ENCODE measurements around the gene CHSY3. TPM values are rescaled to one million over a fixed set of nuclear protein-coding genes. Genes with fewer than 3 reads are reported as not detected.
"Not testable (repeated sequence)": the region's sequence is repeated elsewhere in the genome, so short reads cannot be mapped to it uniquely, and the experiment has no call there.

Gene CHSY3
- polyA plus RNA-seq, 4 donors = 0.33 to 2.0 TPM; not detected in 2

GRCh38 chr5:130189961-130190360 lies 285.7 kb downstream of the CHSY3 start:
- FAIRE-seq = no peak
- Histone ChIP-seq H3K27me3 (ENCODE audit: control insufficient read depth in 3 of 3, insufficient read depth in 3 of 3, low read length in 3 of 3) (no peaks in the 10 kb centered on the region), H3K36me3 (ENCODE audit: control insufficient read depth in 3 of 3, insufficient read depth in 2 of 3, low read depth in 1 of 3, low read length in 3 of 3) (no peaks in the 10 kb centered on the region), H3K27ac (ENCODE audit: low read depth in 1 of 3, low read length in 2 of 3) (no peak overlapping the region), H3K9me3 (ENCODE audit: control insufficient read depth in 2 of 2, insufficient read depth in 1 of 2, low read depth in 1 of 2, low read length in 1 of 2) (no peaks in the 10 kb centered on the region), H3K4me1 (ENCODE audit: control insufficient read depth in 3 of 3, insufficient read depth in 2 of 3, low read depth in 1 of 3, low read length in 2 of 3) (no peaks in the 10 kb centered on the region), H3K4me3 (ENCODE audit: low read depth in 1 of 3, low read length in 3 of 3) (no peak overlapping the region)
- WGBS, 3 donors = 81 to 90% (median 84%) methylated on average over 4 of the region's 4 CpGs
- no peak for DNase-seq

- FAIRE-seq (no peak), DNase-seq (no peak)
- Histone ChIP-seq H3K9me3 (ENCODE audit: control insufficient read depth in 2 of 2, insufficient read depth in 1 of 2, low read depth in 1 of 2, low read length in 1 of 2) (peaks cover 0 to 5% of the 10 kb centered on the region in 2 donors), H3K27ac (ENCODE audit: low read depth in 1 of 3, low read length in 2 of 3) (no peak overlapping the region), H3K4me3 (ENCODE audit: low read depth in 1 of 3, low read length in 3 of 3) (no peak overlapping the region), H3K27me3 (ENCODE audit: control insufficient read depth in 3 of 3, insufficient read depth in 3 of 3, low read length in 3 of 3) (no peaks in the 10 kb centered on the region), H3K36me3 (ENCODE audit: control insufficient read depth in 3 of 3, insufficient read depth in 2 of 3, low read depth in 1 of 3, low read length in 3 of 3) (no peaks in the 10 kb centered on the region), H3K4me1 (ENCODE audit: control insufficient read depth in 3 of 3, insufficient read depth in 2 of 3, low read depth in 1 of 3, low read length in 2 of 3) (no peaks in the 10 kb centered on the region)
- WGBS, 3 donors = 47 to 79% (median 59%) methylated on average over 3 of the region's 3 CpGs
Observed at GRCh38 chr5:130198927-130199326, 294.7 kb downstream of the CHSY3 start.

- Histone ChIP-seq H3K27me3 (ENCODE audit: control insufficient read depth in 3 of 3, insufficient read depth in 3 of 3, low read length in 3 of 3) (no peaks in the 10 kb centered on the region), H3K36me3 (ENCODE audit: control insufficient read depth in 3 of 3, insufficient read depth in 2 of 3, low read depth in 1 of 3, low read length in 3 of 3) (no peaks in the 10 kb centered on the region), H3K4me1 (ENCODE audit: control insufficient read depth in 3 of 3, insufficient read depth in 2 of 3, low read depth in 1 of 3, low read length in 2 of 3) (no peaks in the 10 kb centered on the region), H3K27ac (ENCODE audit: low read depth in 1 of 3, low read length in 2 of 3) (no peak overlapping the region), H3K9me3 (ENCODE audit: control insufficient read depth in 2 of 2, insufficient read depth in 1 of 2, low read depth in 1 of 2, low read length in 1 of 2) (peaks cover 0 to 5% of the 10 kb centered on the region in 2 donors), H3K4me3 (ENCODE audit: low read depth in 1 of 3, low read length in 3 of 3) (no peak overlapping the region)
- WGBS, 3 donors = 63 to 69% (median 67%) methylated on average over 2 of the region's 2 CpGs
- FAIRE-seq = no peak
- DNase-seq = no peak
Observed at GRCh38 chr5:130206686-130207085, 302.4 kb downstream of the CHSY3 start.

- H3K36me3 ChIP-seq (ENCODE audit: control insufficient read depth in 3 of 3, insufficient read depth in 2 of 3, low read depth in 1 of 3, low read length in 3 of 3) = no peaks in the 10 kb centered on the region
- no peaks in the 10 kb centered on the region for H3K9me3 ChIP-seq (ENCODE audit: control insufficient read depth in 2 of 2, insufficient read depth in 1 of 2, low read depth in 1 of 2, low read length in 1 of 2)
- no peak for FAIRE-seq
- no peak overlapping the region for H3K27ac ChIP-seq (ENCODE audit: low read depth in 1 of 3, low read length in 2 of 3)
- no peaks in the 10 kb centered on the region for H3K27me3 ChIP-seq (ENCODE audit: control insufficient read depth in 3 of 3, insufficient read depth in 3 of 3, low read length in 3 of 3)
- WGBS, 3 donors = 50 to 59% (median 56%) methylated on average over 3 of the region's 3 CpGs
- H3K4me3 ChIP-seq (ENCODE audit: low read depth in 1 of 3, low read length in 3 of 3) = no peak overlapping the region
- H3K4me1 ChIP-seq (ENCODE audit: control insufficient read depth in 3 of 3, insufficient read depth in 2 of 3, low read depth in 1 of 3, low read length in 2 of 3) = no peaks in the 10 kb centered on the region
- DNase-seq = no peak
Observed at GRCh38 chr5:130213607-130214006, 309.3 kb downstream of the CHSY3 start.

- Histone ChIP-seq H3K4me3 (ENCODE audit: low read depth in 1 of 3, low read length in 3 of 3) (no peak overlapping the region), H3K36me3 (ENCODE audit: control insufficient read depth in 3 of 3, insufficient read depth in 2 of 3, low read depth in 1 of 3, low read length in 3 of 3) (no peaks in the 10 kb centered on the region), H3K9me3 (ENCODE audit: control insufficient read depth in 2 of 2, insufficient read depth in 1 of 2, low read depth in 1 of 2, low read length in 1 of 2) (no peaks in the 10 kb centered on the region), H3K27ac (ENCODE audit: low read depth in 1 of 3, low read length in 2 of 3) (no peak overlapping the region), H3K27me3 (ENCODE audit: control insufficient read depth in 3 of 3, insufficient read depth in 3 of 3, low read length in 3 of 3) (no peaks in the 10 kb centered on the region), H3K4me1 (ENCODE audit: control insufficient read depth in 3 of 3, insufficient read depth in 2 of 3, low read depth in 1 of 3, low read length in 2 of 3) (no peaks in the 10 kb centered on the region)
- DNase-seq (no peak), FAIRE-seq (no peak)
- WGBS, 3 donors = 82 to 88% (median 84%) methylated on average over 2 of the region's 2 CpGs
Observed at GRCh38 chr5:130216286-130216685, 312.0 kb downstream of the CHSY3 start.

GRCh38 chr5:130222573-130222972 lies 318.3 kb downstream of the CHSY3 start:
- Histone ChIP-seq H3K4me1 (ENCODE audit: control insufficient read depth in 3 of 3, insufficient read depth in 2 of 3, low read depth in 1 of 3, low read length in 2 of 3) (no peaks in the 10 kb centered on the region), H3K36me3 (ENCODE audit: control insufficient read depth in 3 of 3, insufficient read depth in 2 of 3, low read depth in 1 of 3, low read length in 3 of 3) (no peaks in the 10 kb centered on the region), H3K9me3 (ENCODE audit: control insufficient read depth in 2 of 2, insufficient read depth in 1 of 2, low read depth in 1 of 2, low read length in 1 of 2) (no peaks in the 10 kb centered on the region), H3K27ac (ENCODE audit: low read depth in 1 of 3, low read length in 2 of 3) (no peak overlapping the region), H3K27me3 (ENCODE audit: control insufficient read depth in 3 of 3, insufficient read depth in 3 of 3, low read length in 3 of 3) (no peaks in the 10 kb centered on the region), H3K4me3 (ENCODE audit: low read depth in 1 of 3, low read length in 3 of 3) (no peak overlapping the region)
- no peak for FAIRE-seq
- no peak for DNase-seq

GRCh38 chr5:130226556-130226955 lies 322.3 kb downstream of the CHSY3 start:
- not testable (repeated sequence) for H3K4me1 ChIP-seq (ENCODE audit: control insufficient read depth in 3 of 3, insufficient read depth in 2 of 3, low read depth in 1 of 3, low read length in 2 of 3); H3K27ac ChIP-seq (ENCODE audit: low read depth in 1 of 3, low read length in 2 of 3); H3K36me3 ChIP-seq (ENCODE audit: control insufficient read depth in 3 of 3, insufficient read depth in 2 of 3, low read depth in 1 of 3, low read length in 3 of 3); H3K27me3 ChIP-seq (ENCODE audit: control insufficient read depth in 3 of 3, insufficient read depth in 3 of 3, low read length in 3 of 3); H3K9me3 ChIP-seq (ENCODE audit: control insufficient read depth in 2 of 2, insufficient read depth in 1 of 2, low read depth in 1 of 2, low read length in 1 of 2); DNase-seq; H3K4me3 ChIP-seq (ENCODE audit: low read depth in 1 of 3, low read length in 3 of 3); FAIRE-seq
- WGBS, 3 donors = 82 to 92% (median 89%) methylated on average over 2 of the region's 2 CpGs

GRCh38 chr5:130227699-130228098 lies 323.4 kb downstream of the CHSY3 start:
- H3K36me3 ChIP-seq (ENCODE audit: control insufficient read depth in 3 of 3, insufficient read depth in 2 of 3, low read depth in 1 of 3, low read length in 3 of 3) = no peaks in the 10 kb centered on the region

GRCh38 chr5:130231786-130232185 lies 327.5 kb downstream of the CHSY3 start:
- no peak for DNase-seq
- no peak overlapping the region for H3K27ac ChIP-seq (ENCODE audit: low read depth in 1 of 3, low read length in 2 of 3)
- no peak for FAIRE-seq
- H3K9me3 ChIP-seq (ENCODE audit: control insufficient read depth in 2 of 2, insufficient read depth in 1 of 2, low read depth in 1 of 2, low read length in 1 of 2) = no peaks in the 10 kb centered on the region
- no peaks in the 10 kb centered on the region for H3K27me3 ChIP-seq (ENCODE audit: control insufficient read depth in 3 of 3, insufficient read depth in 3 of 3, low read length in 3 of 3)
- no peak overlapping the region for H3K4me3 ChIP-seq (ENCODE audit: low read depth in 1 of 3, low read length in 3 of 3)
- WGBS, 3 donors = 26 to 65% (median 47%) methylated on average over 1 of the region's 1 CpG
- no peaks in the 10 kb centered on the region for H3K36me3 ChIP-seq (ENCODE audit: control insufficient read depth in 3 of 3, insufficient read depth in 2 of 3, low read depth in 1 of 3, low read length in 3 of 3)
- no peaks in the 10 kb centered on the region for H3K4me1 ChIP-seq (ENCODE audit: control insufficient read depth in 3 of 3, insufficient read depth in 2 of 3, low read depth in 1 of 3, low read length in 2 of 3)

More at GRCh38 chr5:130227699-130228098, 323.4 kb downstream of the CHSY3 start:
- H3K4me1 ChIP-seq (ENCODE audit: control insufficient read depth in 3 of 3, insufficient read depth in 2 of 3, low read depth in 1 of 3, low read length in 2 of 3) = no peaks in the 10 kb centered on the region
- no peak overlapping the region for H3K4me3 ChIP-seq (ENCODE audit: low read depth in 1 of 3, low read length in 3 of 3)
- WGBS, 3 donors = 85 to 91% (median 85%) methylated on average over 4 of the region's 4 CpGs
- no peaks in the 10 kb centered on the region for H3K9me3 ChIP-seq (ENCODE audit: control insufficient read depth in 2 of 2, insufficient read depth in 1 of 2, low read depth in 1 of 2, low read length in 1 of 2)
- DNase-seq (no peak), FAIRE-seq (no peak)
- no peak overlapping the region for H3K27ac ChIP-seq (ENCODE audit: low read depth in 1 of 3, low read length in 2 of 3)
- H3K27me3 ChIP-seq (ENCODE audit: control insufficient read depth in 3 of 3, insufficient read depth in 3 of 3, low read length in 3 of 3) = no peaks in the 10 kb centered on the region

Data from small intestine (tissue), 7 donors.